ENCODE results near the gene ZNF544.

Gene ZNF544

DNA sequence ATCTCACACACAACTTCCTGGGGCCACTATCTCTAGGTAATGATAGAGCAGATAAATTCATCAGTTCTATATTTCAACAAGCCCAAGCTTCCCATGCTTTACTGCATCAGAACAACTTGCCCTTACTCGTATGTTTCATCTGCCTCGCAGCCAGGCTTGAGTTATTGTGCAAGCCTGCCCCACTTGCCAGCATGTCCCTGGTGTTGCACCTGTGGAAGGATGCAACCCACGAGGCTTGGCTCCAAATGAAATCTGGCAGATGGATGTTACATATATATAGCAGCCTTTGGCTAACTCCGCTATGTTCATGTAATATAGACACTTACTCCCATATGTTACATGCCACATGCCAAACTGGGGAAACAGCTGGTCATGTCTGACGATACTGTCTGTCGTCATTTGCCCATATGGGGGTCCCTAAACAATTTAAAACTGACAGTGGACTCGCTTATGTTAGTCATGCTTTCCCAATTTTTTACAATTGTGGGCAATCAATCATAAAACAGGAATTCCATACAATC is 82.7 kb downstream of the ZNF544 start:
- H3K4me1 ChIP-seq (ENCODE audit: low read length) = no peaks in the 10 kb centered on the region
- H3F3A ChIP-seq (ENCODE audit: insufficient read depth, low read length) = no peaks in the 10 kb centered on the region
- peaks cover 29% of the 10 kb centered on the region for H3K36me3 ChIP-seq (replicated peaks; ENCODE audit: insufficient read depth, low read length)
- no peak overlapping the region for H3K27ac ChIP-seq (ENCODE audit: low read length)
- no peak overlapping the region for H2AFZ ChIP-seq (ENCODE audit: low read length)
- H3K4me2 ChIP-seq (ENCODE audit: low read depth, low read length) = no peak overlapping the region
- no peak for TF ChIP-seq CTCF (IDR thresholded peaks at IDR 0.05; ENCODE audit: low read length)
- TF ChIP-seq EZH2 (optimal IDR thresholded peaks at IDR 0.05; ENCODE audit: low read depth, low read length) = no peak
- TF ChIP-seq EZH2phosphoT487 (IDR thresholded peaks at IDR 0.05; ENCODE audit: low read length) = no peak
- H3K27me3 ChIP-seq (replicated peaks; ENCODE audit: insufficient read depth, low read length) = no peaks in the 10 kb centered on the region
- DNase-seq = no peak
- no peak overlapping the region for H3K4me3 ChIP-seq (ENCODE audit: low read length)
- H4K20me1 ChIP-seq (ENCODE audit: insufficient read depth, low read length) = no peaks in the 10 kb centered on the region
- no peaks in the 10 kb centered on the region for H3K9me3 ChIP-seq (replicated peaks; ENCODE audit: insufficient read depth, low read length)
- H3K9ac ChIP-seq (ENCODE audit: low read length) = no peak overlapping the region
- H3K79me2 ChIP-seq (ENCODE audit: low read length) = peaks cover 16% of the 10 kb centered on the region
- no peaks in the 10 kb centered on the region for H3K9me2 ChIP-seq (replicated peaks; ENCODE audit: insufficient read depth, low read length)
